ENCODE results near the gene NOTUM.

- TF ChIP-seq CTCF (IDR thresholded peaks at IDR 0.05; ENCODE audit: borderline replicate concordance, extremely low read depth, low read length, poor library complexity, severe bottlenecking) (no peak), EZH2 (IDR thresholded peaks at IDR 0.05; ENCODE audit: borderline replicate concordance, low read depth, low read length, severe bottlenecking) (no peak)
Measured at GRCh38 chr17:82001571-82002056, 40.6 kb upstream of the NOTUM start.

All from DND-41 (cell line).